Activated CD4-positive, CD25-positive, alpha-beta regulatory T cell (primary cell): Measurements from ENCODE around the gene MBP.

Experiments
- DNase-seq, 4 experiments: peaks; one replicate each; lab custom pipeline; 2025; lab: John Stamatoyannopoulos, UW

MBP gene

GRCh38 chr18:77047803-77048419 is 84.7 kb downstream of the MBP start:
- no peak for DNase-seq

GRCh38 chr18:77046994-77047393 is 85.6 kb downstream of the MBP start:
- DNase-seq: no peak

GRCh38 chr18:77046409-77046808 is 86.2 kb downstream of the MBP start:
- DNase-seq: no peak

GRCh38 chr18:77045677-77046076 is 86.9 kb downstream of the MBP start:
- no peak for DNase-seq

- no peak for DNase-seq
These were observed 87.5 kb downstream of the MBP start for GRCh38 chr18:77044866-77045664.

- no peak for DNase-seq
These were observed 88.9 kb downstream of the MBP start for GRCh38 chr18:77043541-77044280.

- no peak for DNase-seq
These were observed 90.0 kb downstream of the MBP start for GRCh38 chr18:77042583-77042982.

- no peak for DNase-seq
These were observed 93.1 kb downstream of the MBP start for GRCh38 chr18:77039196-77040130.

GRCh38 chr18:77038182-77038858 is 94.3 kb downstream of the MBP start:
- DNase-seq: no peak

GRCh38 chr18:77037567-77037966 is 95.0 kb downstream of the MBP start:
- no peak for DNase-seq

GRCh38 chr18:77035380-77036187 is 97.0 kb downstream of the MBP start:
- no peak for DNase-seq

- no peak for DNase-seq
These were observed 99.0 kb downstream of the MBP start for GRCh38 chr18:77033575-77033974.

GRCh38 chr18:77032181-77032701 is 100.3 kb downstream of the MBP start:
- DNase-seq: no peak

GRCh38 chr18:77031662-77032061 is 100.9 kb downstream of the MBP start:
- no peak for DNase-seq

GRCh38 chr18:77030201-77030600 is 102.4 kb downstream of the MBP start:
- no peak for DNase-seq

- DNase-seq: no peak
These were observed 106.7 kb downstream of the MBP start for GRCh38 chr18:77025831-77026363.

- DNase-seq: no peak
These were observed 107.5 kb downstream of the MBP start for GRCh38 chr18:77025123-77025522.

GRCh38 chr18:77024476-77024875 is 108.1 kb downstream of the MBP start:
- DNase-seq: no peak

GRCh38 chr18:77023102-77023782 is 109.3 kb downstream of the MBP start:
- DNase-seq: no peak
